Psoas muscle (tissue), 8 donors: ENCODE measurements around the gene AGRN. TPM values are rescaled to one million over a fixed set of nuclear protein-coding genes. Genes with fewer than 3 reads are reported as not detected.

Source experiments
- ATAC-seq, 4 donors: fragments of 200-7000 bp; cut with Tn5 transposase; one replicate each; pipeline ENCODE4 v1.9.1; 2020; ENCODE audit warnings: moderate library complexity in 3 of 4, mild to moderate bottlenecking in 2 of 4
- DNase-seq, 2 donors: peaks; one replicate each; pipeline ENCODE4 v3.0.0-alpha.2; 2020
- H3K27ac ChIP-seq: fragments of 200-600 bp; one replicate; pipeline ENCODE4 v1.8.0; 2022
- H3K27me3 ChIP-seq, 3 donors: fragments of 200-600 bp in 1 of 3; one replicate each; pipeline versions ENCODE4 v1.6.1 to v1.8.0; 2013 to 2022; ENCODE audit warnings: low read length in 2 of 3, mild to moderate bottlenecking in 2 of 3, moderate library complexity in 1 of 3; ENCODE audit not compliant: insufficient read depth in 3 of 3
- H3K36me3 ChIP-seq, 2 donors: fragments of 200-600 bp in 1 of 2; one replicate each; pipeline versions ENCODE4 v1.6.1 to v1.8.0; 2013 to 2022; ENCODE audit warnings: low read depth in 1 of 2, mild to moderate bottlenecking in 1 of 2, moderate library complexity in 1 of 2; ENCODE audit not compliant: insufficient read depth in 1 of 2
- H3K4me1 ChIP-seq: fragments of 200-600 bp; one replicate; pipeline ENCODE4 v1.8.0; 2022
- H3K4me3 ChIP-seq: fragments of 200-600 bp; one replicate; pipeline ENCODE4 v1.8.0; 2022; ENCODE audit warnings: mild to moderate bottlenecking
- H3K9me3 ChIP-seq: fragments of 200-600 bp; one replicate; pipeline ENCODE4 v1.8.0; 2022
- WGBS, 3 donors: extraction: QIAGEN DNeasy Blood & Tissue Kit; methylation state at CpG; one replicate each; pipeline versions ENCODE4 v1.1.6 to v1.1.7; 2013; 5-methylcytosine and 5-hydroxymethylcytosine counted together
- intact Hi-C, 2 donors: fragments of 100-400 bp; cut with DNase I; formaldehyde crosslinking; loops; one replicate each; pipeline versions ENCODE4 v1.11.0 to v1.14.2; 2022
- polyA plus RNA-seq, 3 donors: library from polyadenylated mRNA; stranded (reverse); fragments of 200-250 nt; gene quantifications; one replicate each; pipeline ENCODE4 v1.2.3, GENCODE V29; 2013
- total RNA-seq, 4 donors: library from RNA; stranded (reverse); fragmentation: NEBNext Ultra II Directional in 2 of 4; extraction: Animal tissue kit (Norgen Biotek cat#: 25700) in 2 of 4; gene quantifications; one replicate each; pipeline versions ENCODE4 v1.2.1 to v1.2.4, GENCODE V29; 2021 to 2023
- TF ChIP-seq, protein P1 (sequence below): fragments of 200-600 bp; IDR thresholded peaks from one replicate; pipeline ENCODE4 v1.8.0; 2022; ENCODE audit warnings: antibody characterized with exemption
- donor health status: healthy with polysubstance abuse.
- donor health status: DM: no; HTN: no; CAD: no; lungs with moderate emphysema.
- donor health status: Bipolar disorder and iron deficiency.
- donor health status: healthy.
- donor health status: DM: yes; HTN: yes; CAD: no.
- donor health status: DM: no; HTN: no; CAD: no.
- donor health status: DM: no; HTN: no; CAD: no.
- donor health status: DM: yes; HTN: yes; CAD: no.

The AGRN gene
- total and polyA plus RNA-seq, 7 donors, result 1.3 to 5.4 (median 3.4) TPM

DNA sequence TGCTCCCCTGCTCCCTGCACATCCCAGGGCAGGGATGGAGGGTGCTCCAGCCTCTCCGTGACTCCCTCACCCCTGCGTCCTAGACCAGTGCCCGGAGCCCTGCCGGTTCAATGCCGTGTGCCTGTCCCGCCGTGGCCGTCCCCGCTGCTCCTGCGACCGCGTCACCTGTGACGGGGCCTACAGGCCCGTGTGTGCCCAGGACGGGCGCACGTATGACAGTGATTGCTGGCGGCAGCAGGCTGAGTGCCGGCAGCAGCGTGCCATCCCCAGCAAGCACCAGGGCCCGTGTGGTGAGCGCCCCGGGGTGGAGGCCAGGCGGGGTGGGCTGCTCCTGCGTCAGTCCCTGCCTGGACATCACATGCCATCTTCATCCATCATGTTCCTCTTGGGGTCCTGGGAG lies 22.0 kb downstream of the AGRN start:
- DNase-seq (no peak), ATAC-seq (no peak)
- TF ChIP-seq, protein P1, sequence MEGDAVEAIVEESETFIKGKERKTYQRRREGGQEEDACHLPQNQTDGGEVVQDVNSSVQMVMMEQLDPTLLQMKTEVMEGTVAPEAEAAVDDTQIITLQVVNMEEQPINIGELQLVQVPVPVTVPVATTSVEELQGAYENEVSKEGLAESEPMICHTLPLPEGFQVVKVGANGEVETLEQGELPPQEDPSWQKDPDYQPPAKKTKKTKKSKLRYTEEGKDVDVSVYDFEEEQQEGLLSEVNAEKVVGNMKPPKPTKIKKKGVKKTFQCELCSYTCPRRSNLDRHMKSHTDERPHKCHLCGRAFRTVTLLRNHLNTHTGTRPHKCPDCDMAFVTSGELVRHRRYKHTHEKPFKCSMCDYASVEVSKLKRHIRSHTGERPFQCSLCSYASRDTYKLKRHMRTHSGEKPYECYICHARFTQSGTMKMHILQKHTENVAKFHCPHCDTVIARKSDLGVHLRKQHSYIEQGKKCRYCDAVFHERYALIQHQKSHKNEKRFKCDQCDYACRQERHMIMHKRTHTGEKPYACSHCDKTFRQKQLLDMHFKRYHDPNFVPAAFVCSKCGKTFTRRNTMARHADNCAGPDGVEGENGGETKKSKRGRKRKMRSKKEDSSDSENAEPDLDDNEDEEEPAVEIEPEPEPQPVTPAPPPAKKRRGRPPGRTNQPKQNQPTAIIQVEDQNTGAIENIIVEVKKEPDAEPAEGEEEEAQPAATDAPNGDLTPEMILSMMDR, result no peak
- Histone ChIP-seq H3K4me1 (peaks cover 9% of the 10 kb centered on the region), H3K36me3 (no peaks in the 10 kb centered on the region), H3K27me3 (peaks cover 0 to 41% (median 14%) of the 10 kb centered on the region in 3 donors), H3K4me3 (no peak overlapping the region), H3K9me3 (no peaks in the 10 kb centered on the region), H3K27ac (no peak overlapping the region)
- 82 to 95% (median 86%) methylated on average over 25 of the region's 25 CpGs for WGBS, 3 donors
- intact Hi-C loops, result no loop called here

- WGBS, 3 donors, result 75 to 82% (median 81%) methylated on average over 10 of the region's 10 CpGs
- peaks cover 0 to 32% (median 14%) of the 10 kb centered on the region in 3 donors for H3K27me3 ChIP-seq
- no peaks in the 10 kb centered on the region for H3K36me3 ChIP-seq
- TF ChIP-seq, protein P1, result no peak
- ATAC-seq, result no peak
- DNase-seq, result no peak
- no peak overlapping the region for H3K27ac ChIP-seq
- H3K9me3 ChIP-seq, result no peaks in the 10 kb centered on the region
- H3K4me3 ChIP-seq, result no peak overlapping the region
- H3K4me1 ChIP-seq, result peaks cover 9% of the 10 kb centered on the region
- intact Hi-C loops, result no loop called here
Measured at GRCh38 chr1:1042835-1043234, 22.9 kb downstream of the AGRN start.

- ATAC-seq (no peak), DNase-seq (no peak)
- peaks cover 9% of the 10 kb centered on the region for H3K4me1 ChIP-seq
- no peak overlapping the region for H3K27ac ChIP-seq
- peaks cover 0 to 26% (median 13%) of the 10 kb centered on the region in 3 donors for H3K27me3 ChIP-seq
- 94 to 96% (median 95%) methylated on average over 26 to 27 of the region's 27 CpGs for WGBS, 3 donors
- intact Hi-C loops, result no loop called here
- TF ChIP-seq, protein P1, result no peak
- no peaks in the 10 kb centered on the region for H3K9me3 ChIP-seq
- no peaks in the 10 kb centered on the region for H3K36me3 ChIP-seq
- H3K4me3 ChIP-seq, result no peak overlapping the region
Measured at GRCh38 chr1:1043411-1043810, 23.5 kb downstream of the AGRN start.

GRCh38 chr1:1043921-1044320 lies 24.0 kb downstream of the AGRN start:
- ATAC-seq (no peak), DNase-seq (no peak)
- Histone ChIP-seq H3K4me1 (peaks cover 9% of the 10 kb centered on the region), H3K9me3 (no peaks in the 10 kb centered on the region), H3K4me3 (no peak overlapping the region), H3K36me3 (no peaks in the 10 kb centered on the region), H3K27ac (no peak overlapping the region), H3K27me3 (peaks cover 0 to 21% (median 12%) of the 10 kb centered on the region in 3 donors)
- TF ChIP-seq, protein P1, result no peak
- intact Hi-C loops, result no loop called here
- 90 to 94% (median 93%) methylated on average over 33 of the region's 33 CpGs for WGBS, 3 donors

DNA sequence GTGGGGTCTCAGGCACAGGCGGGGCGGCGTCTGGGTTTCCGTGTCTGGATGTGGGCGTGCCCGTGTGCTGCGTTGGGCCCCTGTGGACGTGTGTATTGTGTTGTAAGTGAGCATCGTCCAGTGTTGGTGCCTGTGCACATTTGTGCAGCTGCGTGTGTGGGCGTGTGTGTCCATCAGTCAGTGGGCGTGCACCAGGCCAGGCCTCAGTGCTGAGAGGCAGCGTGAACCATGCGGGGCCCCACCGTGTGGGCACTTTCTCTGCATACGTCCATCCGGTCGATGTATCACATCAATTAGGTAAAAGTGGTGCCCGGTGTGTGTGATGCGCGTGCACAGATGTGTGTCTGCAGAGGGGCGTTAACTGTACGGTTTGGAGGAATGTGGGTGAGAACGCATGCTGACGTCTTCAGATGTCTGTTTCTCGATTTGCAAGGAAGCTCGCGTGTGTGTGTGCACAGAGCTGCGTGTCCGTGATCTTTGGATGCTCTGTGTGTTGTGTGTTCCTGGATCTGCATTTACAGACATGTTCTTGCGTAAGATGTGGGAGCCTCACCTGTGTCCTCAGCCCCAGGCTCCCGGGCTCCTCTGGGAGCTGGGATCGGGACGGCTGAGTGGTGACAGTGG lies 24.6 kb downstream of the AGRN start:
- H3K36me3 ChIP-seq, result no peaks in the 10 kb centered on the region
- H3K9me3 ChIP-seq, result no peaks in the 10 kb centered on the region
- no peak overlapping the region for H3K4me3 ChIP-seq
- 86 to 92% (median 88%) methylated on average over 34 of the region's 34 CpGs for WGBS, 3 donors
- peaks cover 9% of the 10 kb centered on the region for H3K4me1 ChIP-seq
- intact Hi-C loops, result no loop called here
- ATAC-seq (no peak), DNase-seq (no peak)
- H3K27ac ChIP-seq, result no peak overlapping the region
- peaks cover 0 to 14% (median 6%) of the 10 kb centered on the region in 3 donors for H3K27me3 ChIP-seq
- TF ChIP-seq, protein P1, result no peak
